HG03565 (cell line): ENCODE measurements around the gene ADAP2.
"Not testable (repeated sequence)": the region's sequence is repeated elsewhere in the genome, so short reads cannot be mapped to it uniquely, and the experiment has no call there.

Experiments
- ATAC-seq: cut with Tn5 transposase; IDR thresholded peaks from one replicate; pipeline ENCODE4 v1.9.1; 2021; ENCODE audit warnings: mild to moderate bottlenecking, moderate library complexity; ENCODE audit not compliant: unreplicated experiment

Gene ADAP2

GRCh38 chr17:30929081-30929633 is 7.4 kb downstream of the ADAP2 start:
- no peak for ATAC-seq

GRCh38 chr17:30929861-30930260 is 8.1 kb downstream of the ADAP2 start:
- ATAC-seq = not testable (repeated sequence)

- ATAC-seq = no peak
These were observed 8.8 kb downstream of the ADAP2 start for GRCh38 chr17:30930495-30930894.

GRCh38 chr17:30931582-30931981 is 9.8 kb downstream of the ADAP2 start:
- not testable (repeated sequence) for ATAC-seq

GRCh38 chr17:30933966-30934365 is 12.2 kb downstream of the ADAP2 start:
- ATAC-seq = no peak

DNA sequence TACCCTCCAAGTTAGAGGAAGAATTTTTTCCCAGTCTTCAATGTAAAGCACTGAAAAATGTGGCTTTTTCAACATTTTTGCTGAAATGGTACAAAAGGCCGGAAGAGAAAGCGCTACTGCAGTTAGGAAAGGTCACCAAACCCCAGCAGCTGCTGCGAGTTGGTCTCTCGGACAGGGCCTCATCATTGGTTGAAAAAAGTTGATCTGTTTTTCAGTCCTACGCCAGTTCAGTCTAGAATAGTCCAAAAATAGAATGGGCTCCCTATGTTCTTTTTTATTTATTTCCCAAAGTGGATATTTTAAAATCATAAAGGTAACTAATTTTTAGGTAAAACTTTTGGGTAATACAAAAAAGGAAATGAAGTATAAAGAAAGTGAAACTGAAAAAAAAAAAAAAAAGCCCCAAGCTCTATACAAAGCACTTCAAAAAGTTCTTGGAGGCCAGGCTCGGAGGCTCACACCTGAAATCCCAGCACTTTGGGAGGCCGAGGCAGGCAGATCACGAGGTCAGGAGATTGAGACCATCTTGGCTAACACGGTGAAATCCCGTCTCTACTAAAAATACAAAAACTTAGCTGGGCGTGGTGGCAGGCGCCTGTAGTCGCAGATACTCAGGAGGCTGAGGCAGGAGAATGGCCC is 17.4 kb downstream of the ADAP2 start:
- ATAC-seq = no peak

- no peak for ATAC-seq
These were observed 20.7 kb downstream of the ADAP2 start for GRCh38 chr17:30942308-30943079.

DNA sequence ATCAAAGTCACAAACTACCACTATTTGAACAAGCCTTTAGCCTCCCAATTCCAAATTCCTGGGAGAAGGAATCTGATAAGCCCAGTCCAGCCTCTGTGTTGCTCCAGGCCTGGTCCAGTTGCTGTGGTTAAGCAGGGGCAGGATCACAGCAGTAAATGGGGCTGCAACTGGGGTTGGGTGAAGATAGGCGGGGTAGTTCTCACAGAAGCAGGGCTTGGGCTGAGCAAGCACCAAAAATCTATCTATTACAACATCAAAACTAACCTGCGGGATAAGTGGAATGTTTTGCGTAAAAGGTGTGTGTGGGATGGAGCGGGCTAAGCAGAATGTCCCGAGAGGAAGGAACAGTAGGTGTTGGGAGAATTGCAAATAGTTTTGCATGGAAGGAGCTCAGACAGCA is 26.1 kb downstream of the ADAP2 start:
- ATAC-seq = no peak

- ATAC-seq = no peak
These were observed 28.4 kb downstream of the ADAP2 start for GRCh38 chr17:30950189-30950588.

GRCh38 chr17:30950669-30951399 is 29.1 kb downstream of the ADAP2 start:
- ATAC-seq = no peak

DNA sequence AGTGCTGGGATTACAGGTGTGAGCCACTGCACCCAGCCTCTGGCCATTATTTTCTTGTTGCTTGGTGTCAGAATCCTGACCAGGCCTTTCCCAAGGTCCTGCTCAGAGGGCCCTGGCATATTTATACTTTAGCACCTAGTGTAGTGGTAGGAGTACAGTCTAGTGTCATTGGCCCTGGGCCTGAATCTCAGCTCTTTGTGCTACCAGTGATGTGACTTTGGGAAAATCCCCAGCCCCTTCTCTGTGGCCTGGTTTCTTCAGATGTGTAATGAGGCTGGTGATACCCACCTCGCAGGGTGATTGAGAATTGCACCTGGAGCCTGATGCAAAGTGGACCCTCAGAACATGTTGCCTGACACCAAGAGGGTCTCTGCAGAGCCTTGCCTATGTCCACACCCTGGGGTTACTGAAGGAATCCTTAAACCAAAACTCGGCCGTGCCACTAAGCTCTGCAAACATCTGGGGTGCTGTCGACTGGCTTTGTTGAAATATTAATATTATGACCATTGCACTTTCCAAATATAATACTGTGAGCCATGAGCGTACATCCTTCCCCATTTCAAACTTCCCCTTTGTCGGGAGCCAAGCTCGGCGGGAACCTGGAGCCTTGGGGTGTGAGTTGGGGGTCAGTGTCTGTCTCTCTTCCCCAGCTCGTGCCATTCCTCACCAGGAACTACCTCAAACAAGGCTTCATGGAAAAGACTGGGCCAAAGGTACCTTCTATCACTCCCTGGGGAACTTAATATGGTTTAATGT is 31.1 kb downstream of the ADAP2 start:
- no peak for ATAC-seq

- ATAC-seq = no peak
These were observed 32.5 kb downstream of the ADAP2 start for GRCh38 chr17:30954046-30954830.

GRCh38 chr17:30956764-30957374 is 35.1 kb downstream of the ADAP2 start:
- ATAC-seq = no peak

- no peak for ATAC-seq
These were observed 36.0 kb downstream of the ADAP2 start for GRCh38 chr17:30957741-30958140.

DNA sequence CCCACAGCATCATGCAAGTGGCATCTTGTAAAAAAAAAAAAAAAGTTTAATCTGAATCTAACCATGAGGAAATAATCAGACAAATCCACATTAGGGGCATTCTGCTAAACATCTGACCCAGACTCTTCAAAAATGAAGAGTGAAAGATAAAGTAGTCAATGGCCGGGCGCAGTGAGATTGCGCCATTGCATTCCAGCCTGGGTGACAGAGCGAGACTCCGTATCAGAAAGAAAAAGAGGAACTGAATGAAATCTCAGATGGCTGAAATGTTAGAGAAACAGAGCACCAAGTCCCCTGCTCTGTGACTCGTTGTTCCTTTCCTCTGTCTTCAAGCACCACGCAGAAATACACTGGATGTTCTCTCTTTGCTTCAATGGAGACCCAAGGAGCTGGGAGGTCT is 36.4 kb downstream of the ADAP2 start:
- ATAC-seq = no peak

DNA sequence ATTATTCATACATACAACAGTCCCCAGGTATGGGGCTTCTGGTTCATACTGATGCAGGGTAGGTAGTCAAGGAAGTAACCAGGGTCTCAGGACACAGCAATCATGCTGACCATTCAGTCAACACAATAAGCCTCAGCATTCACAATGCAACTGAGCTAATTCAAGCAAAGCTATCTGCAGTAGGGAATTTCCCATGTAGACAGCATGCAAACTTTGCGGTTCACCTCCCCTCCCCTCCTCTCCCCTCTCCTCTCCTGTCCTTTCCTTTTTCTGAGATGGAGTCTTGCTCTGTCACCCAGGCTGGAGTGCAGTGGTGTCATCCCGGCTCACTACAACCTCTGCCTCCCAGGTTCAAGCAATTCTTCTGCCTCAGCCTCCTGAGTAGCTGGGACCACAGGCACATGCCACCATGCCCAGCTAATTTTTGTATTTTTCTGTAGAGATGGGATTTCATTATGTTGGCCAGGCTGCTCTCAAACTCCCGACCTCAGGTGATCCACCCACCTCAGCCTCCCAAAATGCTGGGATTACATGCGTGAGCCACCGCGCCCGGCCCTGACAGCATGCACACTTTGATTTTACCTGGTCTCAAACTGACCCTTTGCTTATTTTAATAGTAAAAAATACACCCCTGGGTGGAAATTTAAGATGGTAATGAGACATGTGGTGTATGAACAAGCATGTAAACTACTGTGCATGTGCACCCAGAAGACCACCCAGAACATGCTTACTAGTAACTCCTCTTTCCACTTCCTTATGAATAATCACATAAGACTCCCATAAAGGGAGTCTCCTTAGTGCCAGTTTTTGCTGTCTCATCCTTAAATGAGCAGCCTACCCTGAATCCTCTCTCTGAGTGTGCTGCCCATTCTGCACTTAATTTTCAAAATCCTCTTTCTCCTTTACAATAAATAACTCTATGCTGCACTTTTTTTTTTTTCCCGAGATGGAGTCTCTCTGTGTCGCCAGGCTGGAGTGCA is 39.8 kb downstream of the ADAP2 start:
- peak; percentile 67 for ATAC-seq

DNA sequence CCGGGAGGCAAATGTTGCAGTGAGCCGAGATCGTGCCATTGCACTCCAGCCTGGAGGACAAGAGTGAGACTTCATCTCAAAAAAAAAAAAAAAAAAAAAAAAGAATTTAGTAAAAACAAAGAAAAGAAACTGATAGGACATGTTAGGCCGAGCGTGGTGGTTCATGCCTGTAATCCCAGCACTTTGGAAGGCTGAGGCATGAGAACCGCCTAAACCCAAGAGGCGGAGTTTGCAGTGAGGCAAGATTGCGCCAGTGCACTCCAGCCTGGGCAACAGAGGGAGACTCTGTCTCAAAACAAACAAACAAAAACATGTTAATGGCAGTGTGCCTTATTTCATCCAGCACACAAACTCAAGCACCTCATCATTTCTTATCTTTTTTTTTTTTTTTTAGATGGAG is 42.6 kb downstream of the ADAP2 start:
- ATAC-seq = not testable (repeated sequence)

- no peak for ATAC-seq
These were observed 43.1 kb downstream of the ADAP2 start for GRCh38 chr17:30964876-30965275.
